Liver (tissue), 9 donors: ENCODE measurements around the gene BACH2. TPM values are rescaled to one million over a fixed set of nuclear protein-coding genes. Genes with fewer than 3 reads are reported as not detected.
"Not testable (repeated sequence)": the region's sequence is repeated elsewhere in the genome, so short reads cannot be mapped to it uniquely, and the experiment has no call there.

Experiments
- DNase-seq: peaks from one replicate; pipeline ENCODE4 v3.0.0-alpha.2; 2017; ENCODE audit warnings: low spot score
- H3K27ac ChIP-seq, 2 donors: one replicate each; pipeline ENCODE4 v1.7.0; 2013; ENCODE audit warnings: inconsistent platforms in 2 of 2, low read length in 2 of 2, control low read depth in 1 of 2, low read depth in 1 of 2, mild to moderate bottlenecking in 1 of 2
- H3K27me3 ChIP-seq, 4 donors: one replicate each; pipeline versions ENCODE4 v1.6.1 to v1.7.0; 2013; ENCODE audit warnings: low read length in 3 of 4, inconsistent platforms in 1 of 4, mild to moderate bottlenecking in 1 of 4, moderate library complexity in 1 of 4; ENCODE audit not compliant: control insufficient read depth in 4 of 4, insufficient read depth in 4 of 4
- H3K36me3 ChIP-seq, 4 donors: one replicate each; pipeline versions ENCODE4 v1.6.1 to v1.7.0; 2013; ENCODE audit warnings: low read length in 3 of 4, mild to moderate bottlenecking in 3 of 4, low read depth in 1 of 4, moderate library complexity in 1 of 4; ENCODE audit not compliant: control insufficient read depth in 4 of 4, insufficient read depth in 3 of 4
- H3K4me1 ChIP-seq, 4 donors: one replicate each; pipeline versions ENCODE4 v1.6.1 to v1.7.0; 2013; ENCODE audit warnings: low read length in 3 of 4, mild to moderate bottlenecking in 3 of 4, moderate library complexity in 1 of 4; ENCODE audit not compliant: control insufficient read depth in 4 of 4, insufficient read depth in 4 of 4
- H3K4me3 ChIP-seq, 3 donors: one replicate each; pipeline versions ENCODE4 v1.6.1 to v1.7.0; 2013; ENCODE audit warnings: low read length in 3 of 3, control low read depth in 1 of 3, low read depth in 1 of 3, mild to moderate bottlenecking in 1 of 3
- H3K9ac ChIP-seq, 2 donors: one replicate each; pipeline ENCODE4 v1.7.0; 2013; ENCODE audit warnings: low read length in 2 of 2, mild to moderate bottlenecking in 2 of 2, moderate library complexity in 2 of 2, control low read depth in 1 of 2, low read depth in 1 of 2
- H3K9me3 ChIP-seq, 4 donors: one replicate each; pipeline versions ENCODE4 v1.6.1 to v1.7.0; 2013; ENCODE audit warnings: low read length in 3 of 4; ENCODE audit not compliant: control insufficient read depth in 4 of 4
- EGR1 ChIP-seq, 2 donors: IDR thresholded peaks; 2 replicates each; pipeline ENCODE4 v1.6.1; 2016 to 2018; ENCODE audit warnings: antibody characterized with exemption in 2 of 2, low read depth in 2 of 2
- FOXA1 ChIP-seq: IDR thresholded peaks from 2 replicates; pipeline ENCODE4 v1.6.1; 2016; ENCODE audit warnings: antibody characterized with exemption
- FOXA2 ChIP-seq: IDR thresholded peaks from 2 replicates; pipeline ENCODE4 v1.6.1; 2016; ENCODE audit warnings: antibody characterized with exemption
- HNF4A ChIP-seq, 2 donors: conservative IDR thresholded peaks; 2 replicates each; pipeline ENCODE4 v1.6.1; 2016; ENCODE audit warnings: antibody characterized with exemption in 2 of 2, mild to moderate bottlenecking in 2 of 2
- NR2F2 ChIP-seq: IDR thresholded peaks from 2 replicates; pipeline ENCODE4 v1.6.1; 2016; ENCODE audit warnings: antibody characterized with exemption
- RAD21 ChIP-seq, 2 donors: IDR thresholded peaks; 2 replicates each; pipeline ENCODE4 v1.6.1; 2016; ENCODE audit warnings: antibody characterized with exemption in 2 of 2, mild to moderate bottlenecking in 2 of 2
- RXRA ChIP-seq, 2 donors: IDR thresholded peaks; 2 replicates each; pipeline ENCODE4 v1.6.1; 2017 to 2018; ENCODE audit warnings: antibody characterized with exemption in 2 of 2, mild to moderate bottlenecking in 1 of 2
- SP1 ChIP-seq: IDR thresholded peaks from 2 replicates; pipeline ENCODE4 v1.6.1; 2018; ENCODE audit warnings: antibody characterized with exemption, mild to moderate bottlenecking
- WGBS: extraction: QIAGEN DNeasy Blood & Tissue Kit; methylation state at CpG from one replicate; pipeline ENCODE4 v1.1.7; 2013; 5-methylcytosine and 5-hydroxymethylcytosine counted together
- polyA plus RNA-seq, 2 donors: library from polyadenylated mRNA; stranded (reverse) in 1 of 2; unstranded in 1 of 2; fragments of 200-250 nt in 1 of 2; fragments of >200 nt in 1 of 2; fragmentation: Nextera tagmentation in 1 of 2; extraction: Ambion mirVana in 1 of 2; gene quantifications; one replicate each; pipeline versions ENCODE4 v1.2.1 to v1.2.3, GENCODE V29; 2013 to 2015
- total RNA-seq, 2 donors: library from RNA; depleted of rRNA; stranded (reverse); fragments of >200 nt; gene quantifications; one replicate each; pipeline ENCODE4 v1.2.3, GENCODE V29; 2014
- TF ChIP-seq, protein P1 (sequence below): fragments of 150-350 bp; IDR thresholded peaks from 2 replicates; pipeline ENCODE4 v1.5.1; 2017; ENCODE audit warnings: improper control_type of control experiment, low read depth, low read length; ENCODE audit not compliant: missing input control
- TF ChIP-seq, protein P2 (sequence below): IDR thresholded peaks from 2 replicates; pipeline ENCODE4 v1.6.1; 2016; ENCODE audit warnings: antibody characterized with exemption
- TF ChIP-seq, protein P3 (sequence below): IDR thresholded peaks from 2 replicates; pipeline ENCODE4 v1.6.1; 2016; ENCODE audit warnings: antibody characterized with exemption
- TF ChIP-seq, protein P4 (sequence below): IDR thresholded peaks from 2 replicates; pipeline ENCODE4 v1.6.1; 2016; ENCODE audit warnings: antibody characterized with exemption
- donor health status: healthy.
- donor health status: healthy.
- donor health status: healthy.
- donor health status: healthy.
- donor health status: healthy.

The BACH2 gene
- total and polyA plus RNA-seq, 4 donors, result 1.9 to 3.7 (median 1.9) TPM

DNA sequence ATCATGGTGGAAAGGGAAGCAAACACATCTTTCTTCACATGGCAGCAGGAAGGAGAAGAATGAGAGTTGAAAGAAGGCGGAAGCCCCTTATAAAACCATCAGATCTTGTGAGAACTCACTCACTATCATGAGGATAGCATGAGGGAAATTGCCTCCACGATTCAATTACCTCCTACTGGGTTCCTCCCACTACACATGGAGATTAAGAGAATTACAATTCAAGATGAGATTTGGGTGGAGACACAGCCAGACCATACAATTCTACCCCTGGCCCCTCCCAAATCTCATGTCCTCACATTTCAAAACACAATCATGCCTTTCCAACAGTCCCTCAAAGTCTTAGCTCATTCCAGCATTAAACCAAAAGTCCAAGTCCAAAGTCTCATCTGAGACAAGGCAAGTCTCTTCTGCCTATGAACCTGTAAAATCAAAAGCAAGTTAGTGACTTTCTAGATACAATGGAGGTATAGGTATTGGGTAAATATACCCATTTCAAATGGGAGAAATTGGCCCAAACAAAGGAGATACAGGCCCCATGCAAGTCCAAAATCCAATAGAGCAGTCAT lies 36.4 kb upstream of the BACH2 start:
- not testable (repeated sequence) for H3K27ac ChIP-seq, H3K4me3 ChIP-seq, H3K27me3 ChIP-seq, H3K4me1 ChIP-seq, DNase-seq, H3K9ac ChIP-seq, H3K9me3 ChIP-seq, H3K36me3 ChIP-seq
- peak; percentile 51 to 70 for TF ChIP-seq HNF4A (conservative IDR thresholded peaks at IDR 0.05)
- 86% methylated on average over 2 of the region's 2 CpGs for WGBS

DNA sequence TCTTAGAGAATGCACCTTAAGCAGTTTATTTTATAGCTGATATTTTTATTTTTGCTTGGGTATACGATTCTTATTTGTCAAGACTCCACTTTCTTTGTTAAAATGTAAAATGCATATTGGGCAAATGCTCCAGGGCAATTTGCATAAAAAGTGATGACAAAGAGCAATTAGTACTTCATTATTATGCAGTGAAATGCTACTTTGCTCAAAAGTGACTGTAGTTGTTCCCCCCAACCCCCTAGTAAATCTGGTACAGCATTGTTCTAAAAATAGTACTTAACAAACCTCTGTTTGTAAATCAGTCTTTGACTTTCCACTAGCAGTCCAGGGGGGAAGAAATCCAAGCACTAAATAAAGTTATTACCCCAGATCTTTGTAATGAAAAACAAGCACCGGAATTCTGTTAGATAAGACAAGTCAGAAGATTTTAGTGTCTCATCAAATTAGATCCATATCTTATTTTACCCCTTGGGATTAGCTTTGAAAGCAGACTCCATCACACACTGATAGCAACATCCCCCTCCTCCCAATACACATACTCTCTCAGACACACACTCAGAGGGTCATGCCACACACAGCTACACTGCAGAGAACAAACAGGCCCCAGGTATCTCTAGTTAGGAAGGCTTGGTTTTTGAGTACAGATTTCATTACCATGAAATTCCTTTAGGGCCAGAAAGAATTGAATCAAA lies 32.9 kb upstream of the BACH2 start:
- no peaks in the 10 kb centered on the region for H3K4me1 ChIP-seq
- TF ChIP-seq, protein P1, sequence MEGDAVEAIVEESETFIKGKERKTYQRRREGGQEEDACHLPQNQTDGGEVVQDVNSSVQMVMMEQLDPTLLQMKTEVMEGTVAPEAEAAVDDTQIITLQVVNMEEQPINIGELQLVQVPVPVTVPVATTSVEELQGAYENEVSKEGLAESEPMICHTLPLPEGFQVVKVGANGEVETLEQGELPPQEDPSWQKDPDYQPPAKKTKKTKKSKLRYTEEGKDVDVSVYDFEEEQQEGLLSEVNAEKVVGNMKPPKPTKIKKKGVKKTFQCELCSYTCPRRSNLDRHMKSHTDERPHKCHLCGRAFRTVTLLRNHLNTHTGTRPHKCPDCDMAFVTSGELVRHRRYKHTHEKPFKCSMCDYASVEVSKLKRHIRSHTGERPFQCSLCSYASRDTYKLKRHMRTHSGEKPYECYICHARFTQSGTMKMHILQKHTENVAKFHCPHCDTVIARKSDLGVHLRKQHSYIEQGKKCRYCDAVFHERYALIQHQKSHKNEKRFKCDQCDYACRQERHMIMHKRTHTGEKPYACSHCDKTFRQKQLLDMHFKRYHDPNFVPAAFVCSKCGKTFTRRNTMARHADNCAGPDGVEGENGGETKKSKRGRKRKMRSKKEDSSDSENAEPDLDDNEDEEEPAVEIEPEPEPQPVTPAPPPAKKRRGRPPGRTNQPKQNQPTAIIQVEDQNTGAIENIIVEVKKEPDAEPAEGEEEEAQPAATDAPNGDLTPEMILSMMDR, result no peak
- TF ChIP-seq, protein P2, sequence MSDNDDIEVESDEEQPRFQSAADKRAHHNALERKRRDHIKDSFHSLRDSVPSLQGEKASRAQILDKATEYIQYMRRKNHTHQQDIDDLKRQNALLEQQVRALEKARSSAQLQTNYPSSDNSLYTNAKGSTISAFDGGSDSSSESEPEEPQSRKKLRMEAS, result no peak
- TF ChIP-seq, protein P3, sequence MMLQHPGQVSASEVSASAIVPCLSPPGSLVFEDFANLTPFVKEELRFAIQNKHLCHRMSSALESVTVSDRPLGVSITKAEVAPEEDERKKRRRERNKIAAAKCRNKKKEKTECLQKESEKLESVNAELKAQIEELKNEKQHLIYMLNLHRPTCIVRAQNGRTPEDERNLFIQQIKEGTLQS, result no peak
- no peak for TF ChIP-seq EGR1 (IDR thresholded peaks at IDR 0.05; ENCODE audit: low read depth in 2 of 2)

DNA sequence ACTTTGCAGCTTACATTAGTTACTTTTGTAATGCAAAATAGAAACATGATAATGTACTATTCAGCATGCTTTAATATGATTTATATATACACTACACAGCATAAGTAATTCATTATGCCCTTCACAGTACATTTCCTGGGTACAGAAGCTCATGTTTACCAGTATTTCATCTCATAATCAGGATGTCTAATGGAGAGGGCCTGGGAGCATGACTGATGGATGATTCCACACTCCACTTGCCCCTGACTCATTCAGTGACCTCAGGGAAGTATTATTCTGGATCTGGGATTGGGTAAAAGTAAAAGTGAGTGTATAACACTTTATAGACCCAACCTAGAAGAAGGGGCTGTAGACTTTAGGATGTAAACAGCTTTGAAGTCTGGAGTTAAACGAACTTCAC lies 31.4 kb upstream of the BACH2 start:
- Histone ChIP-seq H3K36me3 (peaks cover 0 to 1% (median 0%) of the 10 kb centered on the region in 4 donors), H3K9ac (no peak overlapping the region), H3K9me3 (no peaks in the 10 kb centered on the region), H3K27ac (no peak overlapping the region), H3K4me1 (no peaks in the 10 kb centered on the region), H3K27me3 (no peaks in the 10 kb centered on the region), H3K4me3 (no peak overlapping the region)
- TF ChIP-seq SP1, result no peak
- no peak for TF ChIP-seq NR2F2
- DNase-seq, result no peak
- 88% methylated on average over 1 of the region's 1 CpG for WGBS

More for the DNA sequence above, 32.9 kb upstream of the BACH2 start:
- Histone ChIP-seq H3K27me3 (no peaks in the 10 kb centered on the region), H3K27ac (no peak overlapping the region), H3K9me3 (no peaks in the 10 kb centered on the region), H3K4me3 (no peak overlapping the region), H3K36me3 (peaks cover 0 to 1% (median 0%) of the 10 kb centered on the region in 4 donors), H3K9ac (no peak overlapping the region)
- no peak for DNase-seq
- WGBS, result 88% methylated on average over 2 of the region's 2 CpGs

DNA sequence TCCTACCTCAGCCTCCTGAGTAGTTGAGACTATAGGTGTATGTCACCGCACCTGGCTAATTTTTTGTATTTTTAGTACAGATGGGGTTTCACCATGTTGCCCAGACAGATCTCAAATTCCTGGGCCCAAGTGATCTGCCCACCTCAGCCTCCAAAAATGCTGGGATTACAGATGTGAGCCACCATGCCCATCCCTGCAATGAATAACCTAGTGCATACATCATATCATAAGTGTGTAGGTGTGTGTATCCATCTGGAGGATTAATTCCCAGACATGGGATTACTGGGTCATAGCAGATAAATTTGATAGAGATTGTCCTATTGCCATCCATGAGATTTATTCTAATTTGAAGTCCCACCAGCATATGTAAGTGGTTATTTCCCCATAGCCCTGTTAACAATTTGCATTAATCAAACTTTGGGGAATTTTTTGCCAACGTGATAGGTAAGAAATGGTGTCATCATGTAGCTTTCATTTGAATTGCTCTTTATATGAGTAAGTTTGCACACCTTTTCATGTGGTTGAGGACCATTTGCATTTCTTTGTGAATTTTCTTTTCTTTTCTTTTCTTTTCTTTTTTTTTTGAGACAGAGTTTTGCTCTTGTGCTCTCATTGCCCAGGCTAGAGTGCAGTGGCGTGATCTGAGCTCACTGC lies 29.9 kb upstream of the BACH2 start:
- Histone ChIP-seq H3K27me3 (no peaks in the 10 kb centered on the region), H3K4me1 (no peaks in the 10 kb centered on the region), H3K9me3 (no peaks in the 10 kb centered on the region), H3K9ac (no peak overlapping the region), H3K27ac (no peak overlapping the region), H3K4me3 (no peak overlapping the region), H3K36me3 (peaks cover 0 to 1% (median 0%) of the 10 kb centered on the region in 4 donors)
- no peak for DNase-seq
- 93% methylated on average over 3 of the region's 3 CpGs for WGBS
- no peak for TF ChIP-seq FOXA1
- TF ChIP-seq HNF4A (conservative IDR thresholded peaks at IDR 0.05), result no peak
- no peak for TF ChIP-seq SP1
- no peak for TF ChIP-seq FOXA2
- TF ChIP-seq, protein P1, result no peak
- no peak for TF ChIP-seq RAD21 (IDR thresholded peaks at IDR 0.05)
- no peak for TF ChIP-seq EGR1 (IDR thresholded peaks at IDR 0.05; ENCODE audit: low read depth in 2 of 2)
- TF ChIP-seq NR2F2, result no peak
- TF ChIP-seq, protein P4, sequence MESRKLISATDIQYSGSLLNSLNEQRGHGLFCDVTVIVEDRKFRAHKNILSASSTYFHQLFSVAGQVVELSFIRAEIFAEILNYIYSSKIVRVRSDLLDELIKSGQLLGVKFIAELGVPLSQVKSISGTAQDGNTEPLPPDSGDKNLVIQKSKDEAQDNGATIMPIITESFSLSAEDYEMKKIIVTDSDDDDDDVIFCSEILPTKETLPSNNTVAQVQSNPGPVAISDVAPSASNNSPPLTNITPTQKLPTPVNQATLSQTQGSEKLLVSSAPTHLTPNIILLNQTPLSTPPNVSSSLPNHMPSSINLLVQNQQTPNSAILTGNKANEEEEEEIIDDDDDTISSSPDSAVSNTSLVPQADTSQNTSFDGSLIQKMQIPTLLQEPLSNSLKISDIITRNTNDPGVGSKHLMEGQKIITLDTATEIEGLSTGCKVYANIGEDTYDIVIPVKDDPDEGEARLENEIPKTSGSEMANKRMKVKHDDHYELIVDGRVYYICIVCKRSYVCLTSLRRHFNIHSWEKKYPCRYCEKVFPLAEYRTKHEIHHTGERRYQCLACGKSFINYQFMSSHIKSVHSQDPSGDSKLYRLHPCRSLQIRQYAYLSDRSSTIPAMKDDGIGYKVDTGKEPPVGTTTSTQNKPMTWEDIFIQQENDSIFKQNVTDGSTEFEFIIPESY, result no peak
- TF ChIP-seq, protein P2, result no peak
- TF ChIP-seq RXRA (IDR thresholded peaks at IDR 0.05), result no peak
- TF ChIP-seq, protein P3, result no peak
